Testis (tissue), 2 donors: Measurements from ENCODE around the gene KBTBD12.

ENCODE experiments used
- POLR2A ChIP-seq: fragments of 450-650 bp; IDR thresholded peaks from one replicate; pipeline ENCODE4 v1.6.1; 2017; ENCODE audit warnings: antibody characterized with exemption, mild to moderate bottlenecking, moderate library complexity
- TF ChIP-seq, protein P1 (sequence below), 3 experiments: fragments of 450-650 bp in 2 of 3; fragments of 200-600 bp in 1 of 3; sonication (generic) in 1 of 3; IDR thresholded peaks; one replicate each; pipeline ENCODE4 v1.5.1; 2016 to 2019; ENCODE audit warnings: antibody characterized with exemption in 3 of 3, mild to moderate bottlenecking in 2 of 3, moderate library complexity in 1 of 3

DNA sequence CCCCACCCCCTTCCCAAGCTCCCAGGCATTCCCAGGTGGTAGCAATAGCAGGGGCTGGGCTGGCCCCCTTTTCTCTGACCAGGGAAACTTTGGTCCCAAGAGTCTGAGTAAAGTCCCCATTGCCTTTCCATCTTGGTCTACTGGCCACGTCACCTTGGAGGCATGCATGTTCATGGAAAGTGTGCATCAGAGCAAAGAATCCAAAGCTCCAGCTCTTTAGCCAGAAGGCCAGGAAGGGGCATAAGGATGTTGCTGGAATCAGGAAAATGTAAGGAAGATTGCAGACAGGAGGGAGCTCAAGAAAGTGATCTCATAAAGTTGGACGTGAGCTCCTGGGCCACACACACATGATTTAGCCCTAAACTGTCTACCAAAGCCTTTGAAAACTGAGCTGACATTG lies 63.6 kb downstream of the KBTBD12 start:
- TF ChIP-seq POLR2A = no peak
- TF ChIP-seq, protein P1, sequence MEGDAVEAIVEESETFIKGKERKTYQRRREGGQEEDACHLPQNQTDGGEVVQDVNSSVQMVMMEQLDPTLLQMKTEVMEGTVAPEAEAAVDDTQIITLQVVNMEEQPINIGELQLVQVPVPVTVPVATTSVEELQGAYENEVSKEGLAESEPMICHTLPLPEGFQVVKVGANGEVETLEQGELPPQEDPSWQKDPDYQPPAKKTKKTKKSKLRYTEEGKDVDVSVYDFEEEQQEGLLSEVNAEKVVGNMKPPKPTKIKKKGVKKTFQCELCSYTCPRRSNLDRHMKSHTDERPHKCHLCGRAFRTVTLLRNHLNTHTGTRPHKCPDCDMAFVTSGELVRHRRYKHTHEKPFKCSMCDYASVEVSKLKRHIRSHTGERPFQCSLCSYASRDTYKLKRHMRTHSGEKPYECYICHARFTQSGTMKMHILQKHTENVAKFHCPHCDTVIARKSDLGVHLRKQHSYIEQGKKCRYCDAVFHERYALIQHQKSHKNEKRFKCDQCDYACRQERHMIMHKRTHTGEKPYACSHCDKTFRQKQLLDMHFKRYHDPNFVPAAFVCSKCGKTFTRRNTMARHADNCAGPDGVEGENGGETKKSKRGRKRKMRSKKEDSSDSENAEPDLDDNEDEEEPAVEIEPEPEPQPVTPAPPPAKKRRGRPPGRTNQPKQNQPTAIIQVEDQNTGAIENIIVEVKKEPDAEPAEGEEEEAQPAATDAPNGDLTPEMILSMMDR (IDR thresholded peaks at IDR 0.05) = no peak
